HG02610 (cell line): ENCODE measurements around the gene GET4.

Source experiments
- ATAC-seq: cut with Tn5 transposase; IDR thresholded peaks from one replicate; pipeline ENCODE4 v1.9.1; 2021; ENCODE audit warnings: mild to moderate bottlenecking, moderate library complexity; ENCODE audit not compliant: unreplicated experiment

The GET4 gene

GRCh38 chr7:898460-898854, 22.1 kb downstream of the GET4 start:
- no peak for ATAC-seq

GRCh38 chr7:898855-899681, 22.7 kb downstream of the GET4 start:
- ATAC-seq: no peak

- ATAC-seq: no peak
Measured at GRCh38 chr7:899806-900205, 23.5 kb downstream of the GET4 start.

- ATAC-seq: no peak
Measured at GRCh38 chr7:900331-901040, 24.1 kb downstream of the GET4 start.

- ATAC-seq: no peak
Measured at GRCh38 chr7:901041-901387, 24.7 kb downstream of the GET4 start.

GRCh38 chr7:901388-902154, 25.2 kb downstream of the GET4 start:
- ATAC-seq: no peak

GRCh38 chr7:902996-903395, 26.6 kb downstream of the GET4 start:
- ATAC-seq: no peak

- ATAC-seq: no peak
Measured at GRCh38 chr7:903921-904755, 27.8 kb downstream of the GET4 start.

- no peak for ATAC-seq
Measured at GRCh38 chr7:904847-905246, 28.5 kb downstream of the GET4 start.

GRCh38 chr7:906776-907157, 30.4 kb downstream of the GET4 start:
- ATAC-seq: no peak

GRCh38 chr7:907158-907980, 31.0 kb downstream of the GET4 start:
- no peak for ATAC-seq

GRCh38 chr7:908159-908581, 31.8 kb downstream of the GET4 start:
- no peak for ATAC-seq

- ATAC-seq: peak; percentile 61
Measured at GRCh38 chr7:908591-909357, 32.4 kb downstream of the GET4 start.

- ATAC-seq: no peak
Measured at GRCh38 chr7:909358-910329, 33.3 kb downstream of the GET4 start.

- no peak for ATAC-seq
Measured at GRCh38 chr7:910441-910861, 34.1 kb downstream of the GET4 start.

- no peak for ATAC-seq
Measured at GRCh38 chr7:910931-911431, 34.6 kb downstream of the GET4 start.

GRCh38 chr7:911791-912480, 35.6 kb downstream of the GET4 start:
- no peak for ATAC-seq
